Measurements from ENCODE around the gene KRT73.

Gene KRT73

DNA sequence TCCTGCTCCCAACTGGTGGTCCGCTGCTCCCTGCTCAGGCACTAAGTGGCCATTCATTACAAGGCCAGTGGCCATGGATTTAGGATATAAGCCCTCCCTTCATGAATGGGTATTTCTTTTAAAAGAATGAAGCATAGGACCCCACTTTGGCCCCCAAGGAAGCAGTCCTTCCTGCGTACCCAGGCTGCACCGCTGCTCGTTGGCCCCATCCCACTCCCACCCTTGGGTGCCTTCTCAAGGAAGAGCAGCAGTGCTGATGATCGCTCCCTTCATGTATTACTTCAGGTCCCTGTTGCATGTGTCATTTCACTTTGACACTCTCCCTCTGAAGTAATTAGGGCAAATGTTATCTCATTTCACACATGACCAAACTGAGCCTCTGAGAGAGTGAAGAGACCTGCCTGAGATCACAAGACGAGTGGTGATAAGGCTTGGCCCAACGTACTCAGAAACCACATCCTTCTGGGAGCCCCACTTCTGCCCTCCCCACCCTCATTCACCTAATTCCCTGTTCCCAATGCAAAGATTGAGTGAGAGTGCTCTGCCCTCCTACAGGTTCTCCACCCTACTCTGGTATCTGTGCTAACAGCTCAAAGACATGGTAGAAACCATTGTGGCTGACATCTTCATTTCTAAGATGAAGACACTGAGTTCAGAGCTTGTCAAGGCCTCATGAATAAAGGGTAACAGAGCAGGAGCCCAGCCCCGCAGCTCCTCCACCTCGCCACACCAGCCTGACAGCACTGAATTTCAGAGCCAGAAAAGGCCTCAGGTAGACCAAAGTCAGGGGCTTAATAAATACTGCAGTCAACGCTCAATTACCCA lies 43.9 kb upstream of the KRT73 start:
- H3K4me3 ChIP-seq (ENCODE audit: low read depth, low read length): no peak overlapping the region
- in situ Hi-C loops (cut with HindIII; ENCODE audit: low sequenced_read_pairs): no loop called here
- no peak for DNase-seq (ENCODE audit: low read depth)
- no peak for TF ChIP-seq CTCF (IDR thresholded peaks at IDR 0.05; ENCODE audit: low read depth, low read length, missing control alignments)

GRCh38 chr12:52661668-52662067 lies 43.3 kb upstream of the KRT73 start:
- no peak overlapping the region for H3K4me3 ChIP-seq (ENCODE audit: low read depth, low read length)
- no peak for TF ChIP-seq CTCF (IDR thresholded peaks at IDR 0.05; ENCODE audit: low read depth, low read length, missing control alignments)
- DNase-seq (ENCODE audit: low read depth): no peak
- in situ Hi-C loops (cut with HindIII; ENCODE audit: low sequenced_read_pairs): no loop called here

DNA sequence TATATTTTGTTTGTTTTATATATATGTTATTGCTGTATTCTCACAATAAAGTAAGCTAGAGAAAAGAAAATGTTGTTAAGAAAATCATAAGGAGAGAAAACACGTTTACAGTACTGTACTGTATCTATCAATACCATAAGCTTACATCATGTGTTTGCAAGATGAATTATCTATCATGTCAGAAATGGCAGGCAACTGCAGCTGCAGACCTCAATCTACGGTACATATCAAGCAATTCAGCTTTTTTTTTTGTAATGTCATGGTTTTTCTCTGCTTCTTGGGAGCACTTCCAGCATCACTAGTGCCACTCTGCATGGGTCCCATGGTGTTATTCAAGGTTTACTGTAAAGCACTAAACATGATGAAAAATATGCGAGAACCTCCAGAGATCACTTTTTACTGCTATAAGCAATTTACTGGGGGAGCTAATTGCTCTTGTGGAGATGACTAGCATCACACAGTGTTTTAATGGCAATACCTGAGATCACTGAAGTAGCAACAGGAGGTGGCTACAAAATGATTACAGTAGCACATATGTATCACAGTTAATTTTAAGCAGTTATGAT lies 42.7 kb upstream of the KRT73 start:
- H3K4me3 ChIP-seq (ENCODE audit: low read depth, low read length): no peak overlapping the region
- DNase-seq (ENCODE audit: low read depth): no peak
- TF ChIP-seq CTCF (IDR thresholded peaks at IDR 0.05; ENCODE audit: low read depth, low read length, missing control alignments): no peak
- in situ Hi-C loops (cut with HindIII; ENCODE audit: low sequenced_read_pairs): no loop called here

GRCh38 chr12:52659951-52660350 lies 41.6 kb upstream of the KRT73 start:
- H3K4me3 ChIP-seq (ENCODE audit: low read depth, low read length): no peak overlapping the region
- in situ Hi-C loops (cut with HindIII; ENCODE audit: low sequenced_read_pairs): no loop called here
- no peak for TF ChIP-seq CTCF (IDR thresholded peaks at IDR 0.05; ENCODE audit: low read depth, low read length, missing control alignments)
- DNase-seq (ENCODE audit: low read depth): no peak

- in situ Hi-C loops (cut with HindIII; ENCODE audit: low sequenced_read_pairs): no loop called here
- H3K4me3 ChIP-seq (ENCODE audit: low read depth, low read length): no peak overlapping the region
- TF ChIP-seq CTCF (IDR thresholded peaks at IDR 0.05; ENCODE audit: low read depth, low read length, missing control alignments): no peak
- no peak for DNase-seq (ENCODE audit: low read depth)
Measured at GRCh38 chr12:52659395-52659794, 41.0 kb upstream of the KRT73 start.

- no peak for DNase-seq (ENCODE audit: low read depth)
- TF ChIP-seq CTCF (IDR thresholded peaks at IDR 0.05; ENCODE audit: low read depth, low read length, missing control alignments): no peak
- in situ Hi-C loops (cut with HindIII; ENCODE audit: low sequenced_read_pairs): no loop called here
- H3K4me3 ChIP-seq (ENCODE audit: low read depth, low read length): no peak overlapping the region
Measured at GRCh38 chr12:52658196-52658595, 39.8 kb upstream of the KRT73 start.

Measured in astrocyte of the cerebellum (primary cell).